Right cardiac atrium (tissue), 5 donors: ENCODE results near the gene SCARF2. TPM values are rescaled to one million over a fixed set of nuclear protein-coding genes. Genes with fewer than 3 reads are reported as not detected.
"Not testable (repeated sequence)": the region's sequence is repeated elsewhere in the genome, so short reads cannot be mapped to it uniquely, and the experiment has no call there.

Experiments
- ATAC-seq, 2 donors: fragments of 200-7000 bp; cut with Tn5 transposase; one replicate each; pipeline versions ENCODE4 v1.8.0 to v1.9.1; 2020; ENCODE audit warnings: moderate library complexity in 2 of 2, mild to moderate bottlenecking in 1 of 2
- DNase-seq, 3 donors: peaks; one replicate each; pipeline ENCODE4 v3.0.0-alpha.2; 2020
- H3K27ac ChIP-seq: one replicate; pipeline ENCODE4 v1.5.1; 2013; ENCODE audit warnings: mild to moderate bottlenecking, low read length, control low read depth, moderate library complexity
- H3K27me3 ChIP-seq: one replicate; pipeline ENCODE4 v1.6.1; 2013; ENCODE audit not compliant: control insufficient read depth, insufficient read depth
- H3K4me1 ChIP-seq: one replicate; pipeline ENCODE4 v1.6.1; 2013; ENCODE audit warnings: low read length; ENCODE audit not compliant: control insufficient read depth, insufficient read depth
- H3K4me3 ChIP-seq: one replicate; pipeline ENCODE4 v1.5.1; 2013; ENCODE audit warnings: low read length, control low read depth
- H3K9me3 ChIP-seq: one replicate; pipeline ENCODE4 v1.6.1; 2013; ENCODE audit warnings: low read length; ENCODE audit not compliant: control insufficient read depth
- WGBS: extraction: QIAGEN DNeasy Blood & Tissue Kit; methylation state at CpG from one replicate; pipeline ENCODE4 v1.1.7; 2013; 5-methylcytosine and 5-hydroxymethylcytosine counted together
- intact Hi-C, 4 donors: fragments of 100-400 bp; cut with DNase I; formaldehyde crosslinking; loops; one replicate each; pipeline versions ENCODE4 v1.11.0 to v1.14.0; 2022 to 2023
- polyA plus RNA-seq: library from polyadenylated mRNA; stranded (reverse); fragments of 200-250 nt; gene quantifications from one replicate; pipeline ENCODE4 v1.2.3, GENCODE V29; 2013
- total RNA-seq, 4 donors: library from RNA; stranded (reverse); fragmentation: NEBNext Ultra II Directional; extraction: Animal tissue kit (Norgen Biotek cat#: 25700); gene quantifications; one replicate each; pipeline ENCODE4 v1.2.1, GENCODE V29; 2021
- donor health status: healthy with polysubstance abuse.
- donor health status: DM: no; HTN: yes; CAD: no.
- donor health status: DM: no; HTN: no; CAD: no.
- donor health status: DM: no; HTN: yes; CAD: no; lungs with severe emphysema.
- donor health status: DM: yes; HTN: yes; CAD: no.

The SCARF2 gene
- total and polyA plus RNA-seq, 5 donors = 2.9 to 7.1 (median 4.8) TPM

- WGBS = 84% methylated on average over 20 of the region's 20 CpGs
- Histone ChIP-seq H3K27ac (no peak overlapping the region), H3K4me1 (peaks cover 6% of the 10 kb centered on the region), H3K4me3 (no peak overlapping the region), H3K9me3 (no peaks in the 10 kb centered on the region), H3K27me3 (no peaks in the 10 kb centered on the region)
- no peak for DNase-seq
- intact Hi-C loops = no loop called here
- no peak for ATAC-seq
Measured at GRCh38 chr22:20395181-20395906, 42.3 kb downstream of the SCARF2 start.

GRCh38 chr22:20393705-20394476 lies 43.7 kb downstream of the SCARF2 start, which contains the start of gene ZNF74:
Gene ZNF74 (plus strand): TSS chr22:20394151. CDS start chr22:20394629, 478 bp downstream.
- WGBS = 2% methylated on average over 71 of the region's 71 CpGs
- Histone ChIP-seq H3K27ac (peak within 1 kb of the TSS; percentile 49), H3K27me3 (no peaks in the 10 kb centered on the region), H3K4me1 (peaks cover 6% of the 10 kb centered on the region), H3K4me3 (peak within 1 kb of the TSS; percentile 54), H3K9me3 (no peaks in the 10 kb centered on the region)
- peak; percentile 93 to 97 (median 97) for DNase-seq
- intact Hi-C loops = no loop called here
- peak; percentile 97 for ATAC-seq

- H3K4me1 ChIP-seq = peaks cover 6% of the 10 kb centered on the region
- peak overlapping the region; percentile 54 for H3K4me3 ChIP-seq
- ATAC-seq = peak; percentile 6 to 20
- 93% methylated on average over 23 of the region's 23 CpGs for WGBS
- DNase-seq = peak in 1 of 3 donors; percentile 64
- no peaks in the 10 kb centered on the region for H3K27me3 ChIP-seq
- intact Hi-C loops = no loop called here
- peak overlapping the region; percentile 49 for H3K27ac ChIP-seq
- no peaks in the 10 kb centered on the region for H3K9me3 ChIP-seq
Measured at GRCh38 chr22:20392983-20393704, 44.5 kb downstream of the SCARF2 start.

GRCh38 chr22:20392365-20392881 lies 45.2 kb downstream of the SCARF2 start:
- ATAC-seq, H3K4me3 ChIP-seq, H3K27ac ChIP-seq, H3K27me3 ChIP-seq, intact Hi-C loops, H3K4me1 ChIP-seq, H3K9me3 ChIP-seq: not testable (repeated sequence)
- WGBS = 97% methylated on average over 53 of the region's 53 CpGs
- peak in 1 of 3 donors; percentile 65 for DNase-seq

- ATAC-seq = no peak
Measured at GRCh38 chr22:20391222-20391621, 46.4 kb downstream of the SCARF2 start.

GRCh38 chr22:20390394-20390907 lies 47.2 kb downstream of the SCARF2 start:
- intact Hi-C loops = no loop called here
- ATAC-seq (no peak), DNase-seq (no peak)
- H3K4me1 ChIP-seq = peaks cover 6% of the 10 kb centered on the region
- H3K4me3 ChIP-seq = no peak overlapping the region
- WGBS = 86% methylated on average over 5 of the region's 5 CpGs
- no peaks in the 10 kb centered on the region for H3K9me3 ChIP-seq
- H3K27ac ChIP-seq = no peak overlapping the region
- no peaks in the 10 kb centered on the region for H3K27me3 ChIP-seq

More at GRCh38 chr22:20391222-20391621, 46.4 kb downstream of the SCARF2 start:
- intact Hi-C loops = no loop called here
- WGBS = 90% methylated on average over 4 of the region's 4 CpGs
- no peak overlapping the region for H3K4me3 ChIP-seq
- no peaks in the 10 kb centered on the region for H3K9me3 ChIP-seq
- peaks cover 6% of the 10 kb centered on the region for H3K4me1 ChIP-seq
- H3K27ac ChIP-seq = no peak overlapping the region
- no peak for DNase-seq
- H3K27me3 ChIP-seq = no peaks in the 10 kb centered on the region

GRCh38 chr22:20389288-20389687 lies 48.3 kb downstream of the SCARF2 start:
- Histone ChIP-seq H3K4me1 (no peaks in the 10 kb centered on the region), H3K27me3 (no peaks in the 10 kb centered on the region), H3K4me3 (no peak overlapping the region), H3K27ac (no peak overlapping the region), H3K9me3 (no peaks in the 10 kb centered on the region)
- intact Hi-C loops = no loop called here
- DNase-seq (no peak), ATAC-seq (no peak)
- WGBS = 95% methylated on average over 6 of the region's 6 CpGs

- H3K4me3 ChIP-seq = no peak overlapping the region
- DNase-seq = no peak
- H3K27ac ChIP-seq = no peak overlapping the region
- intact Hi-C loops = no loop called here
- no peaks in the 10 kb centered on the region for H3K27me3 ChIP-seq
- H3K4me1 ChIP-seq = no peaks in the 10 kb centered on the region
- ATAC-seq = no peak
- no peaks in the 10 kb centered on the region for H3K9me3 ChIP-seq
Measured at GRCh38 chr22:20388200-20388599, 49.4 kb downstream of the SCARF2 start.

GRCh38 chr22:20386972-20387371 lies 50.7 kb downstream of the SCARF2 start:
- 80% methylated on average over 4 of the region's 4 CpGs for WGBS
- intact Hi-C loops = no loop called here
- Histone ChIP-seq H3K4me1 (no peaks in the 10 kb centered on the region), H3K4me3 (no peak overlapping the region), H3K9me3 (no peaks in the 10 kb centered on the region), H3K27ac (no peak overlapping the region), H3K27me3 (no peaks in the 10 kb centered on the region)
- DNase-seq (no peak), ATAC-seq (no peak)

GRCh38 chr22:20386336-20386735 lies 51.3 kb downstream of the SCARF2 start:
- intact Hi-C loops = no loop called here
- 83% methylated on average over 2 of the region's 2 CpGs for WGBS
- Histone ChIP-seq H3K27ac (no peak overlapping the region), H3K9me3 (no peaks in the 10 kb centered on the region), H3K4me3 (no peak overlapping the region), H3K4me1 (no peaks in the 10 kb centered on the region), H3K27me3 (no peaks in the 10 kb centered on the region)
- DNase-seq = no peak
- no peak for ATAC-seq
